Coronary artery (tissue), 2 donors: ENCODE results near the gene TOB2.
A peak's percentile ranks its signal among the peaks of the same experiment; 100 is the strongest.
"Not testable (repeated sequence)": the region's sequence is repeated elsewhere in the genome, so short reads cannot be mapped to it uniquely, and the experiment has no call there.

Source experiments
- DNase-seq: peaks from one replicate; pipeline ENCODE4 v3.0.0-alpha.2; 2017; ENCODE audit warnings: low spot score
- H3K27ac ChIP-seq, 2 donors: fragments of 200-600 bp; sonication (generic); one replicate each; pipeline ENCODE4 v1.5.1; 2016 to 2019
- H3K4me3 ChIP-seq: fragments of 200-600 bp; sonication (generic); 2 replicates; pipeline ENCODE4 v1.5.1; 2016; ENCODE audit warnings: mild to moderate bottlenecking, moderate library complexity
- TF ChIP-seq, protein P1 (sequence below): fragments of 200-600 bp; sonication (generic); IDR thresholded peaks from one replicate; pipeline ENCODE4 v1.5.1; 2019; ENCODE audit warnings: antibody characterized with exemption

The TOB2 gene

DNA sequence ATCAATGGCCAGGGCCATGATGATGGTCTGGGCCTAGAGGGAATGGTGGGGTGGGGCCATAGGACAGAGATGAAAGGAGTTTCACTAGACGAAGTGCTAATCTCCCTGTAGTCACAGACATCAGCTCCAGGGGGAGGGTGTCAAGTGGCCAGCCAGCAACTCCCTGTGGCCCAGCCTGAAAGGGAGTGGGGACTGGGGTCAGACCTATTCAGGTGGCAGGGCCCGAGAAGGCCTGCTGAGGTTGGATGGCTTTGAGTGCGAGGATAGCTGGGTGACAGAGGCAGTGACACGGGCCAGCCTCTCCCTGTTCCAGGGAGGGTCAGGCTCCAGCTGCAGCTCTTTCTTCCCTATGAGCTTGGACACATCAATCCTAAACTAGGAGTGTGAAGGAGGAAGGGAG lies 11.0 kb downstream of the TOB2 start:
- no peak for DNase-seq
- Histone ChIP-seq H3K27ac (peak overlapping the region; percentile 37 to 63), H3K4me3 (no peak overlapping the region)
- TF ChIP-seq, protein P1, sequence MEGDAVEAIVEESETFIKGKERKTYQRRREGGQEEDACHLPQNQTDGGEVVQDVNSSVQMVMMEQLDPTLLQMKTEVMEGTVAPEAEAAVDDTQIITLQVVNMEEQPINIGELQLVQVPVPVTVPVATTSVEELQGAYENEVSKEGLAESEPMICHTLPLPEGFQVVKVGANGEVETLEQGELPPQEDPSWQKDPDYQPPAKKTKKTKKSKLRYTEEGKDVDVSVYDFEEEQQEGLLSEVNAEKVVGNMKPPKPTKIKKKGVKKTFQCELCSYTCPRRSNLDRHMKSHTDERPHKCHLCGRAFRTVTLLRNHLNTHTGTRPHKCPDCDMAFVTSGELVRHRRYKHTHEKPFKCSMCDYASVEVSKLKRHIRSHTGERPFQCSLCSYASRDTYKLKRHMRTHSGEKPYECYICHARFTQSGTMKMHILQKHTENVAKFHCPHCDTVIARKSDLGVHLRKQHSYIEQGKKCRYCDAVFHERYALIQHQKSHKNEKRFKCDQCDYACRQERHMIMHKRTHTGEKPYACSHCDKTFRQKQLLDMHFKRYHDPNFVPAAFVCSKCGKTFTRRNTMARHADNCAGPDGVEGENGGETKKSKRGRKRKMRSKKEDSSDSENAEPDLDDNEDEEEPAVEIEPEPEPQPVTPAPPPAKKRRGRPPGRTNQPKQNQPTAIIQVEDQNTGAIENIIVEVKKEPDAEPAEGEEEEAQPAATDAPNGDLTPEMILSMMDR: no peak

DNA sequence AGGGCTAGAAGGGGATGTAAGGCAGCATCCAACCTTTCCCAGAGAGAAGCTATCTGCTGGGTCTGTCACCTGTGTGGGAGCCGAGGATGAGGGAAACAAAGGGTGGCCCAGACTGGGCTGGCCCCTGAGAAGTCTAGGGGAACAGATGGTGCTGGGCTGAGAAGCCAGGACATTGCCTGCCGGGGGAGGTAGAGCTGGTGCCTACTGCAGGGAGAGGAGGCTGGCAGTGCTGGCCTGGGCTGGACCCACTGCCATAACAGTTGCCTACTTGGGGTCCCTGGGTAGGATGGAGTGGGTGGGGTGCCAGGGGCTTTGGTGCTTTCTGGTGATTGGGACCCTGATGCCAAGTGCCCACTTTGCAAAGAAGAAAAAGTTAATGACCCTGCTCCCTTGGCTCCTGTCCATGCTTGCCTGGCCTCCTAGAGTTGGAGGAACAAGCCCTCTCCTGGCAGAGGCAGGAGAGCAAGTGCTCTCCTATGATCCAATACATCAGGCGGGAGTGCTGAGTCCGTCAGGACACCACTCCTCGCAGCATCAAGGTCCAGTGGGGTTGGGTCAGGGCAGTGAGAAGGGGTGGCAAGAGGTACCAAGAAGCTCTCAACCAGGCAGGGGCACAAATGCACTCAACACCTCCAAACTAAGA lies 12.1 kb downstream of the TOB2 start:
- Histone ChIP-seq H3K4me3 (peak overlapping the region; percentile 30), H3K27ac (peak overlapping the region; percentile 8 to 63)
- not testable (repeated sequence) for DNase-seq

DNA sequence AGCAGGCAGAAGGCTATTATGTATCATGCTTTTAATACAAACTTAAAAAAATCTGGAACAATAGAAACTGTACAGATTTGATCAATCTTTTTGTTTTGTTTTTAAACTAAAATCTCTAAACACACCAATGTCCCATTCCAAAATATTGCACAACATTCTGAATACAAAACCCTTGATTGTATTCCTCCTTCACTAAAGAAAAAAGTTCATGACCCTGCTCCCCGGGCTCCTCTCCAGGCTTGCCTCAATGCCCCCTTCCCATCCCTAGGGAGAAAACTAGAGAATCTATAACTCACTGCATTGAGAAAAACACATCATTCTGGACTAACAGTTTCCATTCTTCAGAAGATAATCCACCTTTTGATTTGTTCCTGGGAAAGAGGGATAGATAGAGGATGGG lies 13.1 kb downstream of the TOB2 start:
- not testable (repeated sequence) for H3K4me3 ChIP-seq, DNase-seq
- peak overlapping the region; percentile 22 to 35 for H3K27ac ChIP-seq

DNA sequence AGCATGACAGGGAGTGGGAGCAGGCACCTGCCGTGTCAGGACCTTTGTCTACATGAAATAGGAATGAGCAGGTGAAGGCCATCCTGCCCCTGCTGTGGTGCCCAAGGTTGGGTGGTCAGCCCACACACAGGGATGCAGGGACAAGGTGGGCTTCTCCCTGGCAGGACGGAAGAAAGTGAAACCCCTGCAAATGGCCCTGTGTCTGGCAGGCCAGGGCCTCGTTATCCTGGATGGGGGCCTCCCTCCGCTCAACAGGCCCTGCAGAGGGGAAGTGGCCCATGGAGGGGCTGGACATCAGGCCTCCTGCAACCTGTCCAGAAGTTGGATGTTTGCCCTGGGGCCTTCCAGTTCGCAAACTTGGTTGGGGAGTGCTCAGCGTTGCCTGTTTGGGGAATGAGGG lies 14.9 kb downstream of the TOB2 start:
- DNase-seq: no peak
- Histone ChIP-seq H3K27ac (peak overlapping the region in 1 of 2 donors; percentile 37), H3K4me3 (no peak overlapping the region)
- TF ChIP-seq, protein P1: no peak

DNA sequence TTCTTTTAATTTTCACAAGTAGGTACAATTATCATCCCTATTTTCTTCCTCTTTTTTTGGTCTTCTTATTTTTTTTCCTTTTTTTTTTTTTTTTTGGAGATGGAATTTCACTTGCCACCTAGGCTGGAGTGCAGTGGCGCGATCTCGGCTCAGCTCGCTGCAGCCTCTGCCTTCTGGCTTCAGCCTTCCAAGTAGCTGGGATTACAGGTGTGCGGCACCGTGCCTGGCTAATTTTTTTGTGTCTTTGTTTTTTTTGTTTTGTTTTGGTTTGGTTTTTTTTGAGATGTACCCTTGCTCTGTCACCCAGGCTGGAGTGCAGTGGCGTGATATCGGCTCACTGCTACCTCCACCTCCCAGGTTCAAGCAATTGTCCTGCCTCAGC lies 16.7 kb downstream of the TOB2 start:
- TF ChIP-seq, protein P1: no peak
- DNase-seq: no peak
- Histone ChIP-seq H3K4me3 (no peak overlapping the region), H3K27ac (no peak overlapping the region)

DNA sequence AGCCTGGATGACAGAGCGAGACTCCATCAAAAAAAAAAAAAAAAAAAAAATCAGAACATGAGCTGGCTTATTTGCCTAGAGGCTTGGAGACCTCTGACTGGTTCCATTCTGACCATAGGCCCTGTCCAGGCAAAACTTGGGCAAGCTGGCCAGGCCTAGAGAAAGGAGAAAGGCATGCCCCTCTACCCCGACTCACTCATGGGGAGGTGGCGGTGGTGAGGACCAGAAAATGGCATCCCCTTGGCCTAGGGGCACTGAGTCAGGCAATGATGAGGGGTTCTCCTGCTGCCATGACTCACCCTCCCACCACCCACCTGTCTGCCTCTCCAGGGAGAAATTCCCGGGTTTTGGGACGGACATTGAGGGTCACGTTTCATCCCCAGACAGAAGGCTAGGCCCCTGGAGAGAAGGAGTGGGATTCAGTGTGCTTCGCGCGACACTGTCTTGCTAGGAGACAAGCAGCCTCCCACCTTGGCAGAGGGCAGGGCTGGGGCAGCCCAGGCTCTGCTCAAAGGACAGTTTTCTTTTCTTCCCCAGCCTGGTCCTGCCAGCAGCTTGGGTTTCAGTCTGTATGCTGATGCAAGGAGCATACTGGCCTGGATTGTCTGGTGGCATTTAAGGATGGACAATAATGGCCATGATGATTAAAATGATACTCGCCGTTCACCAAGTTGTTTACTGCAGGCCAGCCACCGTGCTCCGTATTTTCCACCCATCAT lies 17.2 kb downstream of the TOB2 start:
- no peak for DNase-seq
- H3K27ac ChIP-seq: peak overlapping the region in 1 of 2 donors; percentile 29
- TF ChIP-seq, protein P1: no peak
- no peak overlapping the region for H3K4me3 ChIP-seq

DNA sequence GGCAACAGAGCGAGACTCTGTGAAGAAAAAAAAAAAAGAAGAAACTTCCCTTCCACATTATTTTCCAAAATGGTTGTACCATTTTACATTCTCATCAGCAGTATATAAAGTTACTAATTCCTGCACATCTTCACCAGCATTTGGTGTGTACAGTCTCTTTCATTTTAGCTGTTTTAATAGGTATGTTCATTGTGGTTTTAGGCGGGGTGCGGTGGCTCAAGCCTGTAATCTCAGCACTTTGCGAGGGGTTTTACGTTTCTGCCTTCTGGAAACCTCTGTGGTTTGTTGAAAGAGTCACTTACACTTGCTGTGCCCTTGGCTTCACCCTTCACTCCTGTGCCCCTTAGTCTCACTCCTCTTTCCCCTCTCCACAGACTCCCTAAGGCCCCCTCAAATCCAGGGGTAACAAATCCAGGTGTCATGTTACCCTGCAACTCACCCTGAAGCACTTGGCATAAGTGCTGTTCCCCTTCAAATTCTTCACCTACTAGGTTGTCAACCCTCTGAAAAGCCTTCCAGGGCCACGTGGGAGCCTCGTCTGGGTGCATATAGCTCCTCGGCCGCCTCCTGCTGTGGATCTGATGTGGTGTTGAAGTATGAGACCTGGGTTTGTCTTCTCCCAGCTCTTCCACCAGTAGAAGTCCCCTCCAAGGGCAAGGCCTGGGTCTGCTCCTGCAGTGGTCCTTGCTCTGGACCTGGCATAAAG lies 20.8 kb downstream of the TOB2 start:
- no peak for DNase-seq
- TF ChIP-seq, protein P1: no peak
- no peak overlapping the region for H3K27ac ChIP-seq
- H3K4me3 ChIP-seq: no peak overlapping the region

DNA sequence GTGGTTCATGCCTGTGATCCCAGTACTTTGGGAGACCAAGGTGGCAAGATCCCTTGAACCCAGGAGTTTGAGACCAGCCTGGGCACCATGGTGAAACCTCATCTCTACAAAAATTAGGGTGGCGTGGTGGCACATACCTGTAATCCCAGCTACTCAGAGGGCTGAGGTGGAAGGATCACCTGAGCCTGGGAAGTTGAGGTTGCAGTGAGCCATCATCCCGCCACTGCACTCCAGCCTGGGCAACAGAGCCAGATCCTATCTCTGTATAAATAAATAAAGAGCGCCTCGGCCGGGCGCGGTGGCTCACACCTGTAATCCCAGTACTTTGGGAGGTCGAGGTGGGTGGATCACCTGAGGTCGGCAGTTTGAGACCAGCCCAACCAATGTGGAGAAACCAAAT lies 27.9 kb downstream of the TOB2 start:
- no peak for DNase-seq
- H3K4me3 ChIP-seq: peak overlapping the region; percentile 48
- H3K27ac ChIP-seq: peak overlapping the region; percentile 88 to 98
- TF ChIP-seq, protein P1: no peak
